Measurements from ENCODE around the gene HCRT.

GRCh38 chr17:42197564-42198156 is 12.4 kb upstream of the HCRT start:
- no peak for TF ChIP-seq CSDC2 (CRISPR knock-in tag; IDR thresholded peaks at IDR 0.05)
- TF ChIP-seq BACH2 (CRISPR knock-in tag; IDR thresholded peaks at IDR 0.05; ENCODE audit: borderline replicate concordance) = no peak
- TF ChIP-seq TOX (CRISPR knock-in tag; IDR thresholded peaks at IDR 0.05; ENCODE audit: borderline replicate concordance) = no peak
- TF ChIP-seq, protein P1, sequence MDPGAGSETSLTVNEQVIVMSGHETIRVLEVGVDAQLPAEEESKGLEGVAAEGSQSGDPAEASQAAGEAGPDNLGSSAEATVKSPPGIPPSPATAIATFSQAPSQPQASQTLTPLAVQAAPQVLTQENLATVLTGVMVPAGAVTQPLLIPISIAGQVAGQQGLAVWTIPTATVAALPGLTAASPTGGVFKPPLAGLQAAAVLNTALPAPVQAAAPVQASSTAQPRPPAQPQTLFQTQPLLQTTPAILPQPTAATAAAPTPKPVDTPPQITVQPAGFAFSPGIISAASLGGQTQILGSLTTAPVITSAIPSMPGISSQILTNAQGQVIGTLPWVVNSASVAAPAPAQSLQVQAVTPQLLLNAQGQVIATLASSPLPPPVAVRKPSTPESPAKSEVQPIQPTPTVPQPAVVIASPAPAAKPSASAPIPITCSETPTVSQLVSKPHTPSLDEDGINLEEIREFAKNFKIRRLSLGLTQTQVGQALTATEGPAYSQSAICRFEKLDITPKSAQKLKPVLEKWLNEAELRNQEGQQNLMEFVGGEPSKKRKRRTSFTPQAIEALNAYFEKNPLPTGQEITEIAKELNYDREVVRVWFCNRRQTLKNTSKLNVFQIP (CRISPR knock-in tag; IDR thresholded peaks at IDR 0.05; ENCODE audit: borderline replicate concordance, low read depth) = no peak
- no peak for TF ChIP-seq ESRRG (CRISPR knock-in tag; IDR thresholded peaks at IDR 0.05)
- TF ChIP-seq, protein P2, sequence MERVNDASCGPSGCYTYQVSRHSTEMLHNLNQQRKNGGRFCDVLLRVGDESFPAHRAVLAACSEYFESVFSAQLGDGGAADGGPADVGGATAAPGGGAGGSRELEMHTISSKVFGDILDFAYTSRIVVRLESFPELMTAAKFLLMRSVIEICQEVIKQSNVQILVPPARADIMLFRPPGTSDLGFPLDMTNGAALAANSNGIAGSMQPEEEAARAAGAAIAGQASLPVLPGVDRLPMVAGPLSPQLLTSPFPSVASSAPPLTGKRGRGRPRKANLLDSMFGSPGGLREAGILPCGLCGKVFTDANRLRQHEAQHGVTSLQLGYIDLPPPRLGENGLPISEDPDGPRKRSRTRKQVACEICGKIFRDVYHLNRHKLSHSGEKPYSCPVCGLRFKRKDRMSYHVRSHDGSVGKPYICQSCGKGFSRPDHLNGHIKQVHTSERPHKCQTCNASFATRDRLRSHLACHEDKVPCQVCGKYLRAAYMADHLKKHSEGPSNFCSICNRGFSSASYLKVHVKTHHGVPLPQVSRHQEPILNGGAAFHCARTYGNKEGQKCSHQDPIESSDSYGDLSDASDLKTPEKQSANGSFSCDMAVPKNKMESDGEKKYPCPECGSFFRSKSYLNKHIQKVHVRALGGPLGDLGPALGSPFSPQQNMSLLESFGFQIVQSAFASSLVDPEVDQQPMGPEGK (CRISPR knock-in tag; IDR thresholded peaks at IDR 0.05; ENCODE audit: borderline replicate concordance) = no peak
- no peak for TF ChIP-seq RARB (CRISPR knock-in tag; IDR thresholded peaks at IDR 0.05)
- no peak for TF ChIP-seq ZFP30 (CRISPR knock-in tag; IDR thresholded peaks at IDR 0.05)
- TF ChIP-seq ISL1 (CRISPR knock-in tag; IDR thresholded peaks at IDR 0.05) = no peak
- TF ChIP-seq ZFP3 (CRISPR knock-in tag; IDR thresholded peaks at IDR 0.05) = no peak
- no peak for TF ChIP-seq ZC3H10 (CRISPR knock-in tag; IDR thresholded peaks at IDR 0.05)
- TF ChIP-seq ARNTL (CRISPR knock-in tag; IDR thresholded peaks at IDR 0.05; ENCODE audit: borderline replicate concordance, low read depth) = no peak
- no peak for TF ChIP-seq PPARA (CRISPR knock-in tag; IDR thresholded peaks at IDR 0.05; ENCODE audit: borderline replicate concordance)
- no peak for TF ChIP-seq CREB5 (CRISPR knock-in tag; IDR thresholded peaks at IDR 0.05; ENCODE audit: low read depth)

All from SK-N-SH treated with all-trans-retinoic acid at 6 μM for 48 hours (cell line).